Measurements from ENCODE around the gene CNIH2.

DNA sequence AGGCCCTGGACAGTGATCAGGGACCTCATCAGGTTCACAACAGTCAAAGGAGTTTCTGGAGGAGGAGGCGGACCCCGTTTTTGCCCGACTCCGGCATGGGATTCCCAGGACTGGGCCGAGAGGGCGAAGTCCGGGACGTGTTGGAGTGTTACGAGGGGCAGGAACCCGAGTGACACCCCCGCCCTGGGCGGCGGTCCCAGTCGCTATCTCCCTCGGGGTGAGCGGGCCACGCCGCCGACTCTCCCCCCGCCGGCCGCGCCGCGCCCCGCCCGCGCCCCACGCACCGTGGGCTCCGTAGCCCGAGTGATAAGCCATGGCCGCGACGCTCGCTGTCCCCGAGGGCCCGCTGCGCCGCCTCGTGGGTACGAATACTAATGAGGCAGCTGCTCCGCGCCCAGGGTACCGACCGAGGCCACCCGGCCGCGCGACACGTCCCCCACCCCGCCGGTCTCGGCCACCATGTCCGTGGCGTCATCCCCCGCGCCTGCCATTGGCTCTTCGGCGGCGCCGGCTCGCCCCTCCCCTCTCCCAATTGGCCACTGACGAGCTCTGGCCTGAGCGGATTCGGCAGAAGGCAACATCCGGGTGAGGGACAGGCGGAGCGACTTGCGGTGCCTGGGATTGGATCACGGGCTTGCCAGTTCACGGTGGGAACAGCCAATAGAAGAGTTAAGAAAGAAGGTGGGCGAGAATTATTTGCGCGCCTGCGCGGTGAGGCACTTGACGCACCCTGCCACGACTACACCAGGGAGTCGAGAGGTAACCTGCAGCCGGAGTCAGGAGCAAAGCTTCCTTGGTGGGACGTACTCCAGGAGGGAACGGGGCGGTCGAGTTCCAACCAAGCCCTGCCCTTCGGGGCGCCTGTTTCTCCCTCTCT is 10.9 kb downstream of the CNIH2 start, which contains the start of gene YIF1A:
- no peak for TF ChIP-seq EZH2 (IDR thresholded peaks at IDR 0.05; ENCODE audit: borderline replicate concordance, low read length)
- TF ChIP-seq, protein P1, sequence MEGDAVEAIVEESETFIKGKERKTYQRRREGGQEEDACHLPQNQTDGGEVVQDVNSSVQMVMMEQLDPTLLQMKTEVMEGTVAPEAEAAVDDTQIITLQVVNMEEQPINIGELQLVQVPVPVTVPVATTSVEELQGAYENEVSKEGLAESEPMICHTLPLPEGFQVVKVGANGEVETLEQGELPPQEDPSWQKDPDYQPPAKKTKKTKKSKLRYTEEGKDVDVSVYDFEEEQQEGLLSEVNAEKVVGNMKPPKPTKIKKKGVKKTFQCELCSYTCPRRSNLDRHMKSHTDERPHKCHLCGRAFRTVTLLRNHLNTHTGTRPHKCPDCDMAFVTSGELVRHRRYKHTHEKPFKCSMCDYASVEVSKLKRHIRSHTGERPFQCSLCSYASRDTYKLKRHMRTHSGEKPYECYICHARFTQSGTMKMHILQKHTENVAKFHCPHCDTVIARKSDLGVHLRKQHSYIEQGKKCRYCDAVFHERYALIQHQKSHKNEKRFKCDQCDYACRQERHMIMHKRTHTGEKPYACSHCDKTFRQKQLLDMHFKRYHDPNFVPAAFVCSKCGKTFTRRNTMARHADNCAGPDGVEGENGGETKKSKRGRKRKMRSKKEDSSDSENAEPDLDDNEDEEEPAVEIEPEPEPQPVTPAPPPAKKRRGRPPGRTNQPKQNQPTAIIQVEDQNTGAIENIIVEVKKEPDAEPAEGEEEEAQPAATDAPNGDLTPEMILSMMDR (conservative IDR thresholded peaks at IDR 0.05 in 1 of 2, IDR thresholded peaks at IDR 0.05 in 1 of 2; ENCODE audit: extremely low read depth in 1 of 2, insufficient read depth in 1 of 2, low read depth in 1 of 2, low read length in 2 of 2) = no peak
